Pulmonary artery endothelial cell (primary cell): ENCODE measurements around the gene ABCC6. TPM values are rescaled to one million over a fixed set of nuclear protein-coding genes. Genes with fewer than 3 reads are reported as not detected.
"Not testable (repeated sequence)": the region's sequence is repeated elsewhere in the genome, so short reads cannot be mapped to it uniquely, and the experiment has no call there.

Experiments
- DNase-seq: peaks from one replicate; pipeline ENCODE4 v3.0.0-alpha.2; 2011; ENCODE audit warnings: low read depth, low spot score
- total RNA-seq: library from RNA; depleted of rRNA; stranded (reverse); fragments of >200 nt; gene quantifications from 2 replicates; pipeline ENCODE4 v1.2.3, GENCODE V29; 2014

ABCC6 gene
- total RNA-seq, result 0.14 and 0.20 TPM in 2 replicates

DNA sequence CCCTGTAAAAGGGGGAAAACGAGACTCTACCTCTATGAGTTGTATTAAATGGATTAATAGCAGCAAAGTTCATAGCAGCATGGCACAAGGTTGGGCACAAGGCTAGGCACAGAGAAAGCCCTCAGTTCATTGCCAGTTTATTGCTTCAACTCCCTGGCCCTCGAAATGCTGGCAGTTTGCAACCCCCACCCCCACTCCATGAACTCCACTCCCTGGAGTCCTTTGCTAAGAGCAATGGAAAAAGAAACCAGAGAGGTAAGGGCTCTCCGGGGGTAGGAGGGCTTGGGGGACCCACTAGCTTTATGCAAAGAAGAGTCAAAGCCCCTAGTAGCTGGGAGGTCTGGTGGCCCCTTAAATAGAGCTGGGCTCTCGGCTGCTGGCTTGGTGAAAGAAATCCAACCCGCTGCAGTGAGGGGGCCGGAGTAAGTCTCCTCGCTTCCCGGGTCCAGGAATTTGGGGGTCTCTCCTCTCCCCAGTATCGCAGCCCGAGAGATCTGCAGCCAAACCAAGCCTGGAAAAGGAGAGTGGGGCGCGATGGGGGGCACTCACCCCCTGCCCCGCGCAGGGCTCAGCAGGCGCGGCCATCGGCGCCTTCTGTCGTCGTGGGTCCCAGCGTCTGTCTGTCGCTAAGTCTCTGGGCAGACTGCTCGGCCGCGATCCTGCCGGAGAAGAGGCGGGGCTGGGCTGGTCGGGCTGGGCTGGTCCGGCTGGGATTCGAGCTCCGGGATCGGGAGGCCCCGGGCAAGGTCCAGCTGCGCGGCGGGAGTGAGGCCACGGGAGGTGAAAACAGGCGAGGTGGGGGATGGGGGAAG lies at the start of gene ABCC6:
TSS of gene ABCC6 (minus strand) at position 645 of the 812 bp plus-strand sequence. CDS start at position 585, 60 bp downstream.
- not testable (repeated sequence) for DNase-seq

DNA sequence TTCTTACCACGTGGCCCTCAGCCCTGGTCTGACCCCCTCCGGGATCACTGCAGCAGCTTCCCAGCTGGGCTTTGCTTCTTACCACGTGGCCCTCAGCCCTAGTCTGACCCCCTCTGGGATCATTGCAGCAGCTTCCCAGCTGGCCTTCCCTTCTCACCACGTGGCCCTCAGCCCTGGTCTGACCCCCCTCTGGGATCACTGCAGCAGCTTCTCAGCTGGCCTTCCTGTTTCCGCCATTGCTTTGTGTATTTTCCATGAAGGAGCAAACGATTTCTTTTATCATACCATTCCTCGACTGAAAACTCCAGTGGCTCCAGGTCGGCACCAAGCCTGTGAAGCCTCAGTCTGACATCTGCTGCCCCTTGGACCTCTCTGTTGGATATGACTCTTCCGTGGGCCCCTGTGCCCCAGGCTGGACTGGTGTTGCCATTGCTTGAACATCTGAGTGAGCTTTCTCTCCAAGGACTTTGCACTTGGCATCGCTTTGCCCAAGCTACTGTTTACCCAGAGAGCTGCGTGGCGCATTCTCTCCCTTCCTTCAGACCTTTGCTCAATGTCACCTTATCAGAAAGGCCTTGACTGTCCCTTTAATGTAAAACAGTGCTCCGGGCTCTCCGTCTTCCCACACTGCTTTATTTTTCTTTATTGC lies 49.4 kb upstream of the ABCC6 start:
- not testable (repeated sequence) for DNase-seq

DNA sequence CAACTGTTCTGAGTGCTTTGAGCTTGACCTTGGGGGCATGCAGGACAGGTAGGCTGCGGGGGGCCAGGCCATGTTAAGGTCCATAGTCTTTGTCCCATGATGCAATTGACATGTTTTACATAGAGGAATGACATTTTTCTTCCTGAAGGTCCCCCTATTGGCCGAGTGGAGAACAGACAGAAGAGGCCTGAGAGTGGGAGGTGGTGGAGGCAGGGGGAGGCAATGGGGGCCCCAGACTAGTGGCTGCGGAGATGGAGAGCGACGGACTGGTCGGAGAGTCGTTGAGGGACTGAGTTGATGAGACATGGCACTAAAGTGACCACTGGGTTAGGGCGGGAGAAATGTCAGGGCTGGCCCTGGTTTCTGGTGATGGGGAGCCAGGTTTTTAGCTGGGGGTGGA lies 48.4 kb upstream of the ABCC6 start:
- DNase-seq, result not testable (repeated sequence)

DNA sequence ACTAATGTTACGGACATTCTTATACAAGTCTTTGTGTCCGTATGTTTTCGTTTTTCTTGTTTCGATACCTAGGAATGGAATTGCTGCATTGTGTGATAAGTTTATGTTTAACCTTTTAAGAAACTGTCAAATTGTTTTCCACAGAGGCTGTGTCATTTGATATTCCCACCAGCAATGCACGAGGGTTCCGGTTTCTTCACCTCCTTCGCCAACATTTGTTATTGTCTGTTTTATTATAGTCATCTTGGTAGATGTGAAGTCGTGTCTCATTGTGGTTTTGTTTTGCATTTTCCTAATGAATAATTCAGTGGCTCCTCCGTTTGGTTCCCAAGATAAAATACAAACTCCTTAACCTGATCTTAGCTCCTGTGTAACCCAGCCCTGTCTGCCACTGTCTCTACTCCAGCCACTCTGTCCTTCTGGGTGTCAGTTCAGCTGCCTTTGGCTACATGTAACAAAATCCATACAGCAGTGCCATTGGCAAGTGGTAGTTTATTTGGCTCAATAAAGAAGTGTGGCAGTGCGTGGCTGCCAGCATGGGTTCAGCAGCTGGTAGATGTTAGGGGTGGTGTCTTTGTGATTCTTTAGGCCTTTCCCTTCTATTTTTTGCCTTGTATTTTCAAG lies 45.0 kb upstream of the ABCC6 start:
- DNase-seq, result not testable (repeated sequence)

DNA sequence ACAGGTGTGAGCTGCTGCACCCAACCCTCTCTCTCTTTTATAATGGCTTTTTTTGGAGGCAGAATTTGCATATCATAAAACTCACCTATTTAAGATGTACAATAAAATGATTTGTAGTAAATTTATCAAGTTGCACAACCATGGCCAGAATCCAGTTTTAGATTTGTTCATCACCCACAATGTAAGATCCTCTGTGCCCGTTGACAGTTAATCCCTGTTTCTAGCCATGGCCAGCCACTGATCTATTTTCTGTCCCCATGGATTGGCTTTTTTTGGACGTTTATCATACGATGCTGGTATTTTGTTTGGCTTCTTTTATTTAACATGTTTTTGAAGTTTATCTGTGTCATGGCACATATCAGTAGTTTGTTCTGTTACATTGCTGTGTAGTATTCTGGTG lies 44.4 kb upstream of the ABCC6 start:
- not testable (repeated sequence) for DNase-seq

DNA sequence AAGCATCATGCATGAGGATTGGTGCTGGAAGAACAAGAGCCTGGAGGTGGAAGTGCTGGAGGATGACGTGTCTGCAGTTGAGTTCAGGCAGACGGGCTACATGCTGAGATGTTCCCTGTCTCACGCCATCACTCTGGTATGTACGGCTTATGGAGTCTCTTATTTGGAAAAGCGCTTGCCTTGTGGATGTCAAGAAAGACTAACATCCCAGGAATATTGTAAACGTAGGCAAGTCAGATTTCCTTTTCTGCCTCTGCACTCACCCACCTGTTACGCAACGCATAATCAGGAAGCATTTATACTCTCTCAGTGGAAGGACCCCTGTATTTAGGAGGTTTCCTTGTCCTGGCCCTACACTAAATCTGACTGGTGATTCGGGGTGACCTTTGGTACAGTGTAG lies 41.8 kb upstream of the ABCC6 start:
- DNase-seq, result not testable (repeated sequence)

DNA sequence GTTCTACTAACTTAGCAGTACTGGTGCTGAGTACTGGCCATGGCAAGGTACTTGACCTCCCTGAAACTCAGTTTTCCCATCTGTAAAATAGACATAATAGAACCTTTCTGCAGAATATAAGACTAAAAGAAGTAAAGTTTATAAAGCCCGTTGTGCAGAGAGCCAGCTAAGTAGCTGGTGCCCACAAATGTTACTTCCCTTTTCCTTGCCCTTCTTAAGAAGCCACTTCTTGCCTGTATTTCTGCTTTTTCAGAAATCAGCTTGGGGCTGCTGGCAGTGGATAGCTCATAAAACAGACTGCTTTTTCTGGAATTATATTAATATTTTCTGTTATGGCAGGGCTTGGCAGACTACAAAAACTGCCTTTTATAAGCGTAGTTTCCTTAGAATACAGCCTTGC lies 40.7 kb upstream of the ABCC6 start:
- DNase-seq, result not testable (repeated sequence)

DNA sequence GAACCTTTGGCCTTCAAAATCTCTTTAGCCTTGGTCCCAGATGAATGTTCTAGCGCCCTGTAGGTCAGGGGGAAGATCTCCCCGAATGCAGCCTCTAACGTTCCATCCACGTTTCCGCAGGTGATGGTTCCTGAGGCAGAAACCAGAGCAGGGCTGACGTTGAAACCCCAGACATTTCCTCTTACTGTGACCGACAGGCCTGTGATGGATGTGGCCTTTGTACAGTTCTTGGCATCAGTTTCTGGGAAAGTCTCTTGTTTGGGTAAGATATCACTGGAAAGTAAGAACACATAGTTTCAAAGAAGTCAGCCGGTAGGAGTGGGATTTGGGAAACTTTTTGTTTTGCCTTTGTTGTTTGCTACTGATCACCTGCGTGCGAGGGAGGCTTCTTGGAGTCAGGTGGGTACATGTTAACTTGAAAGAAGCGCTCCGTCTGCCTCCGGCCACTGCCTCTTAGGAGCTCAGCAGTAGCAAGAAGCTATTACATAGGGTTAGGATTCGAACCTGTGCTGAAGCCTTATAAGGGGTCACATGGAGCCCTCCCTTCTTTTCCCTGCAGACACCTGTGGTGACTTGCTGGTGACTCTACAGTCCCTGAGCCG lies 39.8 kb upstream of the ABCC6 start:
- DNase-seq, result not testable (repeated sequence)

DNA sequence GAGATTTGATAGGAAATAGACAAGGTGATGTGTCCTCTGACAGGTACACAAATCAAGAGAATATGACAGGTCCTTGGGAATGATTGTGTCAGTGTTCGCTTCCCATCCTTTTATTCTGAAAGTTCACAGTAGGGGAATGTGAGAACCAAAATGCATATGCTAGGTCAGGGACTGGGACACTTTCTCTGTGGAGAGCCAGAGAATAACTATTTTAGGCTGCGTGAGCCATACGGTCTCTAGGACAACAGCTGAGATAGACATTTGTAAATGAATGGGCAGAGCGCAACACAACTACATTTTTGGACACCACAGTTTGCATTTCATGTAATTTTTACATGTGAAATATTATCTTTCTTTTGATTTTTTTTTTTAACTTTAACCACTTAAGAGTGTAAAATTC lies 36.7 kb upstream of the ABCC6 start:
- DNase-seq, result not testable (repeated sequence)

DNA sequence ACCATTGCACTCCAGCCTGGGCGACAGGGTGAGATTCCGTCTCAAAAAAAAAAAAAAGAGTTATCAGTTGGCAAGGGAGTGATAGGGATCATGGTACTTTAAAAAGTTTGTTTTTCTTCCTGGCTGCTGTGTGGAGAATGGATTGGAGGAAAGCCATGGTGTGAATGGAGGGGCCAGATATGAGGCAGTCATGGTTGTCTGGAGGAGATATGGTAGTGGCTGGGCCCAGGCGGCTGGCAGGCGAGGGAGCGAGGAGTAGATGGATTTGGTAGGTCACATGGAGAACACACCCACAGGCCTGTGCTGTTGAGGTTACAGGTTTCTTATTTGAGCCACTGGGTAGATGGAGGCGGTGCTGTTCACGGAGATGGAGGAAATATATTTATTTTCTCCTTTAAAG lies 35.5 kb upstream of the ABCC6 start:
- DNase-seq, result not testable (repeated sequence)

DNA sequence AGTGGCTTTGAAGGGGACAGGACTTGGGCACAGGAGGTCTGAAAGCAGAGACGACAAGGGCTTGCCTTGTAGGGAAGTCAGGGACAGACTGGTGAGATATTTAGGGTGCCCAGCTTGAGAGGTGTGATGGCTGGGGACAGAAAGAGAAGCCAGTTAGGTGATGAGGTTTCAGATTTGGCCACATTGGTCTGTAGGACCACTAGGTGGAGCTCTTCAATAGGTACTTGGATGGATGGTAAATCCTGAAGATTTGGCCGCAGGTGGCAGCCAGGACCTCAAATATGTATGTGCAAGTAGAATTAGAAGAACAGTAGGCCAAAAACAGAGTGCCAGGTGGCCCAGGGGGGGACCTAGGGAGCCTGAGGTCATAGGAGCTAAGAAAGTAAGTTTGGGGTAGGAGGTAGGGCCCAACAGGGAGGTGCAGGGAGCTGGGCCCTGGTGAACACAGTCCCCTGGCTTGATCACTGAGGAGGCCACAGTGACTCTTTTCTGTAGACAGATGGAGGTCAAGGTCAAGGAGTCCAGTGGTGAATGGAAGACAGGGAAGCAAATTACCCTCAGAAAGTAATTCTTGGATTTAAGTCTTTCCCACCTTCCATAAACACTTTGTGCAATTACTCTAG lies 34.1 kb upstream of the ABCC6 start:
- DNase-seq, result not testable (repeated sequence)

DNA sequence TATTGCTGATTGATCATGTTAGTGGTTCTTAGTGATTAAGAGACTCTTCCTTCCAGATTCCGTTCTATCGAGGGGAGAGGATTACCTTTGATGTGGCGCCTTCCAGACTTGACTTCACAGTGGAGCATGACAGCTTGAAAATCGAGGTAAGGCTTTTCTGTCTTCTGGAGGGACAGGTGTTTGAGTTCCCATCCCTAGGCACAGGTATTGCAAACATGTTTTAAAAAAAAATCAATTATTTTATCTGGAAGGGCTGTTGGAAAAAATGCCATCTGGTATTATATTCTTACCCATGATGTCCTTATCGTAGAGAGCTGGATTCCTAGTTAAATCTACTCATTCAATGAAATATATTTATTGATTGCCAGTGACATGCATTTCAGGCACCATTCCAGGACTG lies 29.1 kb upstream of the ABCC6 start:
- DNase-seq, result not testable (repeated sequence)

DNA sequence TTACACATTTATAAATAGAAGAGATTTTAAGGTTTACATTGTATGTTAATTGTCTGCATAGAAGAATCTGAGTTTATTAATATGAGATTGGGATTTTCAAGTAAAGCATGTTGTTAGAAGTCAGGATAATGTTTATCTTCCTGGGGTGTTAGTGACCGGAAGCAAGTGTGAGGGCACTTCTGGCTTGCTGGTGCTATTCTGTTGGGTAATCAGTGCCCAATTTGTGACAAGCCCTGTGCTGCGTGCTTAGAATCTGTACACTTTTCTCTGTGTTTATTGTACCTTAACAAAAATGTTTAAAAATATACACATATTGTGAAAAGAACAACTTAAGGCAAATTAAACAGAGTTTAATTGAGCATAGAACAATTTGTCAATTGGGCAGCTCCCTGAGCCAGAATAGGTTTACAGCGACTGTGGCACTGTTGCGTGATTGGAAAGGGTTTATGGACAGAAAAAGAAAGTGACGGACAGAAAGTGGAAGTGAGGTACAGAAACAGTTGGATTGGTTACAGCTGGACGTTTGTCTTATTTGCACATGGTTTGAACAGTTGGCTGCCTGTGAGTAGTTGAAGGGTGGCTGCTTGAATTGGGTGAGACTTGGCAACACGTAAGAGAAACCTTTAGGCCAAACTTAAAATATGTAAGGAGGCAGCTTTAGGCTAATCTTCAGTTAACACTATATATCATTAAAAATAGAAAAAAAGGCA lies 26.5 kb upstream of the ABCC6 start:
- not testable (repeated sequence) for DNase-seq

DNA sequence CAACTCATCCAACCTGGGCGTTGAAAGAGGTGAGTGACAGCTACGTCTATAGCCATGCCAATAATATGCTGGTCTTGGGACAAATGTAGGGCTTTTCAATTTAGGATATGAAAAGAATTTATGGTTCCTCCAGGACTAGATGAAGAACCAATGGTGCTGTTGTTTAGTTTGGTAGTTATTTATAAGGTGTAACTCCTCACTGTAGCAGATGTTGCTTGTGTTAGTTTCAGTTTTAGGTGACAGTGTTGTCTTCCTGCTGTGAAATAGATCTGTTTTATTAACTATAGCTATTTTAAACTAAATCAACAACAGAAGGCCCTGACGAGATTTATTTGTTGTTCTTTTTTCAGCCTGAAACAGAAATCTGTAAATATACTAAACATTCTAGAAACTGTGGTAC lies 24.1 kb upstream of the ABCC6 start:
- DNase-seq, result not testable (repeated sequence)

DNA sequence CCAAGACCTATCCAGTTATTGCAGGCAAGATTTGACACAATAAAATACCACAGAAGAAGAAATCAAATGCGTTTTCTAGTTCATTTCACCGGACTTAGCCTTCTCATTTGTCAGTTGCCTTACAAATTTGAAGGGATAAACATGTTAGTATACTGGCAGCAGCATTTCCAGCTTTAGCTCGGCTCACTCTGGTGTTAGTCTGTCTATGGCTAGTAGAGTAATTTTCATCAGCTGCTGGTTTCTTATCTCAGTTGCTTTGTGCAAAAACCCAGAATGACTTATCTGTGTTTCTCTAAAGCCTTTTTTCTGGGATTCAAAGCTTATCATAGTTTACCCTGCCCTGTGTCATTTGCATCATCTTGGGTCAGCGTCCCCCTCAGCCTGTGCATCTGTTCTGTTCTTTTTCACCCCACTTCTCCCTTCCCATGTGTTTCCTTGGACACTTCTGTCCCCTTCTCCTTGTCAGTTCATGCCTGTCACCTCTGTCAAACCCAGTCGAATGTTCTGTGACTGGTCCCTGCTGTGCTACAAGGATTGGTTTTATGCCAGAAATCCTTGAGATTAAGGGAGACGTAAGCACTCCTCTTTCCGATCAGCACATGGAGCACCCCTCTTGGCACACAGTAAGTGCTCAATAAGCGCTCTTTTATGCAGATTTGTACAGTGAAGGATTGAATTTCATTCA lies 23.4 kb upstream of the ABCC6 start:
- not testable (repeated sequence) for DNase-seq

DNA sequence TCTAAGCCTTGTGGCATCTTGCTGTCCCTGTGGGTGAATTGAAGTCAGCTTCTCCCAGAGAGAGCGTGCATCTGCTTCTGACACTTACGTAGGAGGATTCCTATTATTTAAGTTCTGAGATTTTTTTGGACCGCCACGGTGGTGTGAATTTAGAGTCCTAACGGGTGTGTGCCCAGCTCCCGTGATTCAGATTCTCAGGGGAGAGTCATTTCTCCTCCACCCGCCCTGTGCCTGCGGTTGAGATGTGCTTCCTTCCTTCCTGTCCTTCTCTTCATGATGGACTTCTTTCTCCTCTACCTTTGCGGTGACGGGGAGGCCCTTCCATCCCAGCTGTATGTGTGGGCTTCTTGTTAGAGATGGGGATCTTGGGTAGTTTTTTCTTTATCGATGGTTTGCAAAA lies 20.6 kb upstream of the ABCC6 start:
- DNase-seq, result not testable (repeated sequence)

DNA sequence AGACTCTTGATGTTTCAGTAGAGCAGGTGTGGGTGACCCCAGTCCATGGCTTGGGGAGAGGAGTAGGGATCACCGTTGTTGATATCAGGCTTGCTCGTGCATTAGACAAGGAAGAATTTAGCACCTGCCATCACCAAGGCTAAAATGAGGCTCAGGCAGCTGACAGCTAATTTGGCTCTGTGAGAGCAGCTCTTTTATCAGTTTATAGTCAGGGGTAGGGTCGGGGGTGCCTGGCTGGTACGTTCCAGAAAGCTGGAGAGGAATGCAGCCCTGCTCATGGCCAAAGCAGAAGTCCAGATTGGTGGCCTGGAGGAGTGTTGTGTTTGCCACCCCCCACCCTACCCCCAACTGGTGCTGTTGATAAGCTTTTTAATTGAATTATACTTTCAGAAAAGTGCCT lies 17.4 kb upstream of the ABCC6 start:
- DNase-seq, result not testable (repeated sequence)

DNA sequence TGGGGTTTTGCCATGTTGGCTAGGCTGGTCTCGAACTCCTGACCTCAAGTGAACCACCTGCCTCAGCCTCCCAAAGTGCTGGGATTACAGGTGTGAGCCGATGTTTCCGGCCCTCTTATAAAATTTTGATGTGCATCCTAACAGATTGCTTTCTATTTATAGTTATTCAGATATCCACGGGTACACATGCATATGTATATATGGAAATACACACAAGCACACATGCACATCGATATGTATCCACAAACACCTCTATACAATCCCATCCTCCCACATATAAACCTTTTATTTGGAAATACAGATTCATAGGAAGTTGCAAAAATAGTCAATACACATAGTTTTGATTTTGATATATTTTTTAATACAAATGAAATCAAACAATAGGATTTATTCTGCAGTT lies 14.4 kb upstream of the ABCC6 start:
- DNase-seq, result not testable (repeated sequence)

DNA sequence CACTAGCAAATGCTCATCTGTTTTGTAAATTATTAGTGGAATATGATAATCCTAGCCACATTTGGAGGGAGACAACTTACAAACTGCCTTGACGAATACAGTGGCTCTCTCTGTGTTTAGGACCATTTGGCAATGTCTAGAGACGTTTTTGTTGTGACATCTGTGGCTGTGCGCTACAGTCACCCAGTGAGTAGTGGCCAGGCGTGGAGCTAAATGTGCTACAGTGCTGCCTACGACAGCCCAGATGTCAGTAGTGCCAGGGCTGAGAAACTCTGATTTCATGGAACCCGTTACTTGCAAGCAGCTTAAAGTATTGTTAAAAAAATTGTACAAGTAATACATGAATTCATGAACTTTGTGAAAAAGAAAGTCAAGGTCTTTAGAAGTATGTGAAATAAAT lies 13.8 kb upstream of the ABCC6 start:
- DNase-seq, result not testable (repeated sequence)

DNA sequence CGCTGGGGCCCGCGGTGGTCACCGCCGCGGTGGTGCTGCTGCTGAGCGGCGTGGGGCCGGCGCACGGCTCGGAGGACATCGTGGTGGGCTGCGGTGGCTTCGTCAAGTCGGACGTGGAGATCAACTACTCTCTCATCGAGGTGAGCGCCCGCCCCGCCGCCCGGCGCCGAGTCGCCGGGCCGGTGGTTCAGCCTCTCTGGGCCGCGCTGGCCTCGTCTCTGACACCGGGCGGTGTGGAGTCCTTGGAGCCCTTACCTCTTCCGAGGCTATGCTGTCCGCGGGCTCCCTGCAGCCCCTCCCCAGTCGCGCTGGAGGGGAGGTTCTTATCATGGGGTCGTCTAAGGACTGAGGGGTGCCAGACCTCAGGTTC lies 9.4 kb upstream of the ABCC6 start:
- DNase-seq, result not testable (repeated sequence)
